ENCODE data around the gene GPR17.

Gene GPR17

DNA sequence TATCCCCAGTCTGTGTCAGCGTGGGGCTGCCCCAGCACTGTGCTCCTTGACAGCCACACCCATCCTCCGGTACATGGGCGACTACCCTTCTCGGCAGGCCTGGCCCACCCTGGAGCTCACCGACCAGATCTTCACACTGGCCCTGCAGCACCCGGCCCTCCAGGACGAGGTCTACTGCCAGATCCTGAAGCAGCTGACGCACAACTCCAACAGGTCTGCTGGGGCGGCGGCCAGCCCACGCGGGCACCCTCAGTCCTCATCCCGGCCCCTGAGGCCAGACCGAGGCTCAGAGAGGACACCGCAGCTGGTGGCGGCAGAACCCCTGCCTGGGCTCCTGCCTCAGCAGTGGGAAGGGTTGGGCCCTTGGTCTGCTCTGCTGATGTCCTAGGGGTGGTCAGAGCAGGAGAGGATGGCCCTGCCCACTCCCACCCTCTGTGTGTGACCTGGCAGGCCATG lies 14.4 kb upstream of the GPR17 start:
- no peaks in the 10 kb centered on the region for H3K79me2 ChIP-seq (ENCODE audit: control insufficient read depth, low read length)
- no peaks in the 10 kb centered on the region for H3K27me3 ChIP-seq (ENCODE audit: control insufficient read depth, low read length)
- H3K4me1 ChIP-seq (ENCODE audit: control insufficient read depth, low read length), result peaks cover 54% of the 10 kb centered on the region
- no peaks in the 10 kb centered on the region for H3K9me2 ChIP-seq (replicated peaks; ENCODE audit: control insufficient read depth, low read length)
- no peak overlapping the region for H3K27ac ChIP-seq (ENCODE audit: low read depth, low read length)
- no peaks in the 10 kb centered on the region for H3K9me3 ChIP-seq (ENCODE audit: control insufficient read depth, insufficient read depth, low read length)
- H3K36me3 ChIP-seq (ENCODE audit: control insufficient read depth, low read length), result no peaks in the 10 kb centered on the region
- peak overlapping the region; percentile 25; the same call in 1 of the 2 replicates for H3K4me2 ChIP-seq (ENCODE audit: low read length)
- no peaks in the 10 kb centered on the region for H3F3A ChIP-seq (ENCODE audit: control insufficient read depth, insufficient read depth)
- H3K4me3 ChIP-seq (ENCODE audit: low read length), result no peak overlapping the region
- TF ChIP-seq EZH2phosphoT487 (IDR thresholded peaks at IDR 0.05; ENCODE audit: borderline replicate concordance, low read length), result no peak
- TF ChIP-seq, protein P1, sequence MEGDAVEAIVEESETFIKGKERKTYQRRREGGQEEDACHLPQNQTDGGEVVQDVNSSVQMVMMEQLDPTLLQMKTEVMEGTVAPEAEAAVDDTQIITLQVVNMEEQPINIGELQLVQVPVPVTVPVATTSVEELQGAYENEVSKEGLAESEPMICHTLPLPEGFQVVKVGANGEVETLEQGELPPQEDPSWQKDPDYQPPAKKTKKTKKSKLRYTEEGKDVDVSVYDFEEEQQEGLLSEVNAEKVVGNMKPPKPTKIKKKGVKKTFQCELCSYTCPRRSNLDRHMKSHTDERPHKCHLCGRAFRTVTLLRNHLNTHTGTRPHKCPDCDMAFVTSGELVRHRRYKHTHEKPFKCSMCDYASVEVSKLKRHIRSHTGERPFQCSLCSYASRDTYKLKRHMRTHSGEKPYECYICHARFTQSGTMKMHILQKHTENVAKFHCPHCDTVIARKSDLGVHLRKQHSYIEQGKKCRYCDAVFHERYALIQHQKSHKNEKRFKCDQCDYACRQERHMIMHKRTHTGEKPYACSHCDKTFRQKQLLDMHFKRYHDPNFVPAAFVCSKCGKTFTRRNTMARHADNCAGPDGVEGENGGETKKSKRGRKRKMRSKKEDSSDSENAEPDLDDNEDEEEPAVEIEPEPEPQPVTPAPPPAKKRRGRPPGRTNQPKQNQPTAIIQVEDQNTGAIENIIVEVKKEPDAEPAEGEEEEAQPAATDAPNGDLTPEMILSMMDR (IDR thresholded peaks at IDR 0.05; ENCODE audit: low read depth, low read length, poor library complexity, severe bottlenecking), result no peak
- H4K20me1 ChIP-seq (ENCODE audit: control insufficient read depth, insufficient read depth, low read depth, low read length), result no peaks in the 10 kb centered on the region

GRCh38 chr2:127631997-127632581 lies 13.9 kb upstream of the GPR17 start:
- H3K4me2 ChIP-seq (ENCODE audit: low read length), result peak overlapping the region; percentile 48
- H3K27ac ChIP-seq (ENCODE audit: low read depth, low read length), result no peak overlapping the region
- H3K9me2 ChIP-seq (replicated peaks; ENCODE audit: control insufficient read depth, low read length), result no peaks in the 10 kb centered on the region
- no peaks in the 10 kb centered on the region for H3K36me3 ChIP-seq (ENCODE audit: control insufficient read depth, low read length)
- no peaks in the 10 kb centered on the region for H4K20me1 ChIP-seq (ENCODE audit: control insufficient read depth, insufficient read depth, low read depth, low read length)
- no peaks in the 10 kb centered on the region for H3K27me3 ChIP-seq (ENCODE audit: control insufficient read depth, low read length)
- no peak overlapping the region for H3K4me3 ChIP-seq (ENCODE audit: low read length)
- no peaks in the 10 kb centered on the region for H3F3A ChIP-seq (ENCODE audit: control insufficient read depth, insufficient read depth)
- H3K9me3 ChIP-seq (ENCODE audit: control insufficient read depth, insufficient read depth, low read length), result no peaks in the 10 kb centered on the region
- TF ChIP-seq EZH2phosphoT487 (IDR thresholded peaks at IDR 0.05; ENCODE audit: borderline replicate concordance, low read length), result no peak
- TF ChIP-seq, protein P1 (IDR thresholded peaks at IDR 0.05; ENCODE audit: low read depth, low read length, poor library complexity, severe bottlenecking), result no peak
- H3K79me2 ChIP-seq (ENCODE audit: control insufficient read depth, low read length), result no peaks in the 10 kb centered on the region
- H3K4me1 ChIP-seq (ENCODE audit: control insufficient read depth, low read length), result peaks cover 54% of the 10 kb centered on the region

DNA sequence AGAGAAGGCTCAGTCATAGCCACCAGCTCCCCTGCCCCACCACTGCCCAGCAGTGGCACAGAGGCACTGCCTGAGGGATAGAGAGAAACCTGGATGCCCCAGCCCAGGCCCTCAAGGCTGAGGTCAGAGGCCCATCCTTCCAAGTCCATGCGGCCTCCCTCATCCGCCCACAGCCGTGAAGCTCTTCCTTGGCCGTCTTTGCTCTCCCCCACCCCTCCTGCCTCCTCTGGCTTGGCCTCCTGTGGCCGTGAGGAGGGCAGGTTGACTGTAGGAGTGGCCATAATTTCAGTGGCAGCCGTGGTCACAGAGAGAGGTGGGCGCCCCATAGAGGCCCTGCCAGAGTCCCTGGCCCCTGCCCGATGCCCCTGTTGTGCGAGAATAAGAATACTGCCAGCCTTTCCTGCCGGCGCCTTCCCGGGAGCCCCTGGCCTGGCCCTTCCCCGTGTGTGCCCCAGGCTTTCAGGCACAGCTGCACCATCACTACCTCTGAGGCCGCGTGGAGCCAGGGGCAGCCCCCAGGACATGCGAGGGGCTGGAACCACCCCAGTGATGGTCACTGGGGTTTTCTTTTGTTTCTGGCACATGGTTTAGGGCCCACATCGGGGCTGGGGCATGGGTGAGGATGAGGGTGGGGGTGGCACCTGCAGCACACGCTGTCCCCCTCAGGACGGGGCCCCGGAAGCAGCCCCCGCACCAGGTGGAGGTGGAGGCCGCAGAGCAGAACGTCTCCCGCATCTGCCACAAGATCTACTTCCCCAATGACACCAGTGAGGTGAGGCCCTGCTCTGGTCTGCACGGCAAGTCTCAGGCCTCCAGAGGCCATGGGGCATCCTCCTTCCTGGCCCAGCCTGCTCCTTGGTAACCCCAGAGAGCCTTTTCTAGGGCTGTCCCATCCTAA lies 13.1 kb upstream of the GPR17 start:
- H3K9me3 ChIP-seq (ENCODE audit: control insufficient read depth, insufficient read depth, low read length), result no peaks in the 10 kb centered on the region
- TF ChIP-seq, protein P1 (IDR thresholded peaks at IDR 0.05; ENCODE audit: low read depth, low read length, poor library complexity, severe bottlenecking), result no peak
- no peak for TF ChIP-seq EZH2phosphoT487 (IDR thresholded peaks at IDR 0.05; ENCODE audit: borderline replicate concordance, low read length)
- peak overlapping the region; percentile 31 for H3K27ac ChIP-seq (ENCODE audit: low read depth, low read length)
- H3K4me3 ChIP-seq (ENCODE audit: low read length), result peak overlapping the region; percentile 34
- no peaks in the 10 kb centered on the region for H3K9me2 ChIP-seq (replicated peaks; ENCODE audit: control insufficient read depth, low read length)
- H3K4me2 ChIP-seq (ENCODE audit: low read length), result peak overlapping the region; percentile 48
- H3K4me1 ChIP-seq (ENCODE audit: control insufficient read depth, low read length), result peaks cover 60% of the 10 kb centered on the region
- H3K36me3 ChIP-seq (ENCODE audit: control insufficient read depth, low read length), result no peaks in the 10 kb centered on the region
- no peaks in the 10 kb centered on the region for H3F3A ChIP-seq (ENCODE audit: control insufficient read depth, insufficient read depth)
- no peaks in the 10 kb centered on the region for H4K20me1 ChIP-seq (ENCODE audit: control insufficient read depth, insufficient read depth, low read depth, low read length)
- H3K79me2 ChIP-seq (ENCODE audit: control insufficient read depth, low read length), result no peaks in the 10 kb centered on the region
- H3K27me3 ChIP-seq (ENCODE audit: control insufficient read depth, low read length), result no peaks in the 10 kb centered on the region

Data from DOHH2 (cell line).